Stimulated activated CD8-positive, alpha-beta memory T cell treated with anti-CD3 and anti-CD28 coated beads, Interleukin-15, amount 100 ng/mL, for 24 hours (primary cell): Measurements from ENCODE around the gene UCHL3.

Experiments
- DNase-seq: peaks from one replicate; pipeline ENCODE4 v3.0.0-alpha.2; 2020; ENCODE audit warnings: low read depth

UCHL3 gene

DNA sequence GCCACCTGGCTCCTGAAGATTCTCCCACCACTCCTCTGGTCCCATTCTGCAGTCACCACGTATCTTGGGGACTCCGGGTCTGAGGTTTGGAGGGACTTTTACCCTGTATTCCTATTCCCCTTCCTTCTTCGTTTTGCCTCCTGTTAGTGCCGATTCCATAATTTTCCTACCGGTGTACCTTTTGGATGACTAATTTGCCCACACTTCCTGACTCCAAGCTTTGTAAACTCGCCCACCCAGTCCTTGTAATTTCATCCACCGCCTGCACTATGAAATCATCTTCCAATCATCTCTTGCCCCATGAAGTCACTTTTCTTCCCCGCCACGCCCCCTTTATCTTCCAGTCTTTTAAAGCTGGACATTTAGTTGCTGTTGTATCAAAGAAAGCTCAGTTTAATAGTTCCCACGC, 572 bp downstream of the UCHL3 start:
- no peak for DNase-seq

DNA sequence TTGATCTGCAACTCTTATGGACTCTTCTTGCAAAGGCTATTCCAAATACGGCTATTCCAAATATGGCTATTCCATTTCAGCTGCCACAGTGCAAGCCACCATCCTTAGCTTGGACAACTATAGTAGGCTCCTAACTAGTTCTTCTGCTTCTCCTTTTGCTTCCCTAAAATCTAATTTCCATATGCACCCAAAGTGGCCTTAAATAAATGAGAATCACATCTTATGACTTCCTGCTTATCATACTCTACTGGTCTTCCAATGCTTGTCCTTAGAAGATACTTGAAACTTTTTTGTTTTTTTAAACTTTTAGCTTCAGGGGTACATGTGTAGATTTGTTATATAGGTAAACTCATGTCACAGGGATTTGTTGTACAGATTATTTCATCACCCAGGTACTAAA, 4.9 kb downstream of the UCHL3 start:
- no peak for DNase-seq

DNA sequence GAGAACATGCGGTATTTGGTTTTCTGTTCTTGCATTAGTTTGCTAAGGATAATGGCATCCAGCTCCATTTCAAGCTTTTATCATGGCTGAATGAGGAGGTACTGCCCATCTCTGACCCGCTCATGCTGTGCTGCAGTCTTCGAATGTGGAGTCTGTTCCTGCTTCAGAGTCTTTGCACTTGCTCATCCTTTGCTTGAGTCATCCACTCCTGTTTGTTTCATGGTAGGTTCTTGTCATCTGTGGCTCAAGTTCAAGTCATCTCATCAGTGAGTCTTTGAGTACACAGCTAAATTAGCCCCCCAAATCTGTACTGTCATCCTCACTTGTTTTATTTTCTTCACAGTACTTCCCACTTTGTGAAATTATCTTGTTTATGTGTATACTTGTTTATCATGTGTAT, 5.4 kb downstream of the UCHL3 start:
- DNase-seq: no peak

DNA sequence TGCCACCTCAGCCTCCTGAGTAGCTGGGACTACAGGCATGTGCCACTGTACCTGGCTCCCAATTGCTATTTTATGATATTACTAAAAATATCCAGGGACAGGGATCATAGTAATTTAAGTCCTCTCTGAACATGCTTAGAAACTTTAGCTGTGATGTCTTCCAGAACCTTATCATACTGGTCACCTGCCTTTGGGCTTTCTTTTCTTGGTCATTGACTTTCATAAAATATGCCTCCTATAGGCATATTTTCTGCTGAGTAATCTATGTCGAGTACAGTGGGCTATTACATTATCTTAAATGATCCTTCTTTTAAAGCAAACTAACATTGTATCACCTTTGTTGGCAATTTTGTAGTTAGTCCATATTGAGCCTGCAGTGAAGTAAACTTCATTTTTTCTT, 6.2 kb downstream of the UCHL3 start:
- DNase-seq: no peak

DNA sequence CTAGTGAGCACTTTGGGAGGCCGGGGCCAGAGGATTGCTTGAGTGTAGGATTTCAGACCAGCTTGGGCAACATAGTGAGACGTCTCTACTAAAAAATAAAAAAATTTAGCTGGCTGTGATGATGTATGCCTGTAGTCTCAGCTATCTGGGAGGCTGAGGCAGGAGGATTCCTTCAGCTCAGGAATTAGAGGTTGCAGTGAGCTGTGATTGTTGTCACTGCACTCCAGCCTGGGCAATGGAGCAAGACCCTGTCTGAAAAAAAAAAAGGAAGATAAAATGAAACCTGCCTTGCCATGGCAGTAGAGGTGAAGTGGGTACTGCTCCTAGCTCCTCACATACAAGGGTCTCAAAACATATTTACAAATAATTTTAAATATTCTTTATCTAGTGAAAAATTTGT, 7.4 kb downstream of the UCHL3 start:
- DNase-seq: no peak

DNA sequence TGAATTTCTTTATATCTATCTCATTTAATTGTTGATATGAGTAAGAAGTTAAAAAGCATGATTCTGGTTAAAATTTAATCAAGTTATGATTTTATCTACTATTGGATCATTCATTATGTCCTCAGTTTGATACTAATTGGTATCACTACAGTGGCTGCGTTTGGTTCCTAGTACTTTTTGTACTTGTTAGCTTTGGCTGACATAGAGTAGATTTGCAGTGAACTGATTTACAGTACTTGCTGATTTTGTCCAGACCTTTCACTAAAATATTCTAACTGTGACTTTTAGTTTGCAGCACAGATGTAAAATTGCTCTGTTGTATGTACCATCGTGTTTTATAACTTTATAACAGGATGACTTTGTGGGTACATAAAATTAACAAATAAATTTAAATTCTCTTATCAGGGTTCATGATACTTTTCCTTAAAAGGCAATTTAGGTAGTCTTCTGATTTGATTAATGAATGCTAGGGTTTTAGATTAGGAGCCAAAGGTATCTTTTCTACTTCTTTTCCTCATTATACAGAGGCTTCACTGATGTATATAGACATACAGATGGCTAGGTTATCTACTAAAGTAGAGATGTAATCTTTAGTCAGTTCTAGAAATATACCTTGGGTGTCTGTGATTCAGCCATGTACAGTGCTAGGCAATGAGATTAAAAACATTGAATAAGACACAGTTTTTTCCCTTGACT, 8.7 kb downstream of the UCHL3 start:
- DNase-seq: no peak

DNA sequence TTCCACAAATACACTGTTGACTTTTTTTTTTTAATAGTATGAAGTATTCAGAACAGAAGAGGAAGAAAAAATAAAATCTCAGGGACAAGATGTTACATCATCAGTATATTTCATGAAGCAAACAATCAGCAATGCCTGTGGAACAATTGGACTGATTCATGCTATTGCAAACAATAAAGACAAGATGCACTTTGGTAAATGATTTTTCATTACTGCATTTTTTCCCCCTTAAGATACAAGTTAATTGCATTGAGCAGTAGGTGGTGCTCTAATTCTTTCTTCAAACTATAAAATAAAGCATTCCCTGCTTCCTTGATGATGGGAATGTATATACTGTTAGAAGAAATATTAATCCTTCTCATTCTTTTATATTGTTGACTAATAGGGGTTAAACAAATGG, 17.1 kb downstream of the UCHL3 start:
- no peak for DNase-seq

DNA sequence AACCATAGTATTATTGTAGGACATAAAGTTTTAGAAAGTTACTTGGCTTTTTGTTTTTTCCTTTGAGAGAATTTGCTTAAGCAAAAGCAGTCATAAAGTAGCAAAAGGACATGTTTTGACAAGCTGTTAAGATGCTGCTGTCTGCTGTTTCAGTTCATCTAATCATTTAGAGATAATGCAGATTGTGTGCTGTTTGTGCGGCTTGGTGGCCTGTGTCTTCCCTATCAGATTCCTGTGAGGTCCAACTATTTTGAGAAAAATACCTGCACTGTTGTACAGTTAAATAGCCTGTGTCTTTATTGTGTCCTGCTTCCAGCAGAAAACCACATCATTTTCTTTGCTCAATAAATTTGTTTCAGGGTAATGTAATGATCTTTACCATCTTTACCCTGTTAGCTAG, 20.0 kb downstream of the UCHL3 start:
- DNase-seq: no peak

DNA sequence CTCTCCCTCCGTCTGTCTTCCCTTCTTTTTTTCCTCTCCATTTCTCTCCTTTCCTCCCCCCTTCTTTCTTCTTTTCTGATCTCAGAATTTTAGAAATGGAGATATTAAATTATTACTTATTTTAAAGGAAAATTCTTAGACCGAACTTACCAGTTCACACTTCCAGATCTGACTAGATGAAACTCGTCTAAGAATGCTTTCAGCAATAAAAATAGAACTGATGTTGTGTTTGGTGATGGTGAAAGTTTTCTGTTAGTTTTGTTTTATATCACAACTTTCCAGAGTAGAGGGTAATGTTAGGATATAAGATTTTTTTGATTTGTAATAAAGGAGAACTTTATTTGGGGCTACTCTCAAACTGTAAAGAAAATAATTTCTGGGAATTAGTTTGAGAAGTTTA, 29.9 kb downstream of the UCHL3 start:
- no peak for DNase-seq

DNA sequence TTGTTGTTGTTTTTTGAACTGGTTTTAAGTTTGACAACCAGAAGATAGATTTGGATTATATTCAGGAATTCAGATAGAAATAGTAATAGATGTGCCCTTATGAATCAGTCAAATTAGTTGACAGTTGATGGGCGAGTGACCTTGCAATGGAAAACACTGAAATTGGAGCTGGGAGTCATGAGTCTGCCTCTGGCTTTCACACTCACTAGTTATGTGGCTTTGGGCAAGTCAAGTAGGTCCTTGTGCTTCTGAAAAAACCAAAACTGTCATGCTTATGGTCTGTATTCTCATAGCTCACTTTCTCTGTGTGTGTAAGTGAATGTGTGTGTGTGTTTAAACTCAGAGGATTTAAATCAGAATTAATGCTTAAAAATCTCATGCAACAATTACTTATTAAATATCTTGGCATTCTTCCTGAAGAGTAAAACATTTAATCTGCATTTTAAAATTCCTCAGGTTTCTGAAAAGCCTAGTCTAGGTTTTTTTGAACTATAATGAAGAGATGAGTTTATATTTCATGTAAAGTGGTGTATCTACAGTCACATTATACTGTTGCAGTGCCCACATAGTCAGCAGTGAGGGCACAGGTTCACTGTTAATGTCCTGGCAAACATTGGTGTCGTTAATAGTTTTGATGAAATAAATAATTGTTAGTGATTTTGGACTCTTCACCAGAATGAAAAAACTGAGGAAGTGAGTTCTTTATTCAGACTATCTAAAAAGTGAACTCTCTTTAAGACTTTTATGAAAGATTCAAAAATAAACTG, 32.5 kb downstream of the UCHL3 start:
- no peak for DNase-seq

DNA sequence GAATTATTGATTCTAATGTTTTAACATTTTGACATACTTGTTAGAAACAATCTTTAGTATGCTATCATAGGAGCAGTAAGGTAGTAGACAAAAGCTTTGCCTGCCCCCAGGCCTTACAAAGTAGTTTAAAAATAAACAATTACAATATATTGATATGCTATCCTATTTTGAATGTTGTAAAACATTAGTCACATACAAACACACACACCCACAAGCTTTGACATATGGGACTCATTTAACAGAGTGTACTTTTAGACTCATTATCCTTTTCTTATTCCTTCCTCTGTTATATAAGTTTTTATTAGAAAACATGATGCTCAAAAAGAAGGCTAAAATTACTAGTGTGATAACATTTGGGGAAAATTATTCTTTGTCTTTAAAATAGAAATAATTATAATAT, 33.5 kb downstream of the UCHL3 start:
- DNase-seq: no peak

DNA sequence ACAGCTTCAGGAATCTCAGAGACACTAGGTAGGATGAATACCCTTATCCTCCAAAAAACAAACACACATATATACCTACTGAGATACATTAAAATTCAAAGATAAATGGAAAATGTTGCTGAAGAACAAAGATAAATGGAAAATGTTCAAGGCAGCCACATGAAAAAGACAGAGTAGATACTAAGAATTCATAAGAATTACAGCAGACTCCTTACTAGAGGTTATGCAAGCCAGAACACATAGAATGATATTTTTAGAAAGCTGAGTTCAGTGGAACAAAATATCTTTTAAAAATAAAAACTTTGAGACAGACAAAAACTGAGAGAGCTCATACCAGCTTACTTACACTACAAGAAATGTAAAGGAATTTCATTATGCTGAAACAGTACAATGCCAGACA, 35.6 kb downstream of the UCHL3 start:
- no peak for DNase-seq

DNA sequence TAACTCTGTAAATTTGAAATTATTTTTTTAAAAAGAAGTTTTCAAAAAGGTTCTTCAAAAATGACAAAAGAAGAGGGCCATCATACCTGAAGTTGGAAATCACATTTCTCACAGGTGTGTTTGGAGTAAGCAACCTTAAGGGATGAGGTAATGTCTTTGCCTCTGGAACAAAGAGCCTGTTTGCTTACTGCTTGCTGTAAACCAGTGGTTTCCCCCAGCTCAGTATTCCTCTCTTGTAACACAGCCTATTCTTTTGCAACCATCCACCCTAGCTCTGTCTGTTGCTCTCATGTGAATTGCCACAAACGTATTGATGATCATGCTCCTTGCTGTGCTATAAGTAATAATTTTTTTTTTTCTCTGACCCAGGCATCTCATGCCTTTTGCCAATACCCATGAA, 38.1 kb downstream of the UCHL3 start:
- DNase-seq: no peak

DNA sequence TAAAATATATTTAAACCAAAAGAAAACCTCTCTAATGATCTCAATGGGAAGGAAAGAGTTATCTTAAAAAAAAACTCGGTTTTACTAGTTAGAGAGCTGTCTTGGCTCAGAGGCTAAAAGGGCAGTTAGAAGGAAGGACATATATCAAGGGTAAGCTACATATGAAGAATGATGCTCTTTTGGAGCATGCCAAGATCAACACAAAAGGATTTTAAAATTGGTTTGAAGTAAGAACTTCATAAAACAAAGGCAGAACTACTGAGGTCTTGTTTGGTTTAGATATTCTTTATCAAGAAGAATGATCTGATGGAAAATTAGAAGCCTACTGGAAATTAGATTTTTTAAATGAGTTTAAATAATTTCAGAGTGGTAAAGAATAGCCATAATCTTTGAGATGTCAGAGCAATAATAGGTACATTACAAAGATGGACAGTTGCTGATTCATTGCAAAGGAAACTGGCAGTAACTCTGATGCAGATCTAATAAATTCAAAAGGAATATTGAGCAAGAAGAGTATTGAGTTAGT, 47.1 kb downstream of the UCHL3 start:
- DNase-seq: no peak

DNA sequence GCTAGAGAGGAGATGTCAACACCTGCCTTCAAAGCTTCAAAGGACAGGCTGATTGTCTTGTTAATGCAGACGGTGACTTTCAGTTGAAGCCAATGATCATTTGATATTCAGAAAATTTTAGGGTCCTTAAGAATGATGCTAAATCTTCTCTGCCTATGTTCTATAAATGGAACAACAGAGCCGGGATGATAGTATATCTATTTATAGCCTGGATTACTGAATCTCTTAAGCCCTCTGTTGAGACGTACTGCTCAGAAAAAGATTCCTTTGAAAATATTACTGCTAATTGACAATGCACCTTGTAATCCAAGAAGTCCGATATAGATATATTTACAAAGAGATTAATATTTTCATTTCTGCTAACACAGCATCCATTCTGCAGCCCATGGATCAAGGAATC, 50.8 kb downstream of the UCHL3 start:
- DNase-seq: no peak

DNA sequence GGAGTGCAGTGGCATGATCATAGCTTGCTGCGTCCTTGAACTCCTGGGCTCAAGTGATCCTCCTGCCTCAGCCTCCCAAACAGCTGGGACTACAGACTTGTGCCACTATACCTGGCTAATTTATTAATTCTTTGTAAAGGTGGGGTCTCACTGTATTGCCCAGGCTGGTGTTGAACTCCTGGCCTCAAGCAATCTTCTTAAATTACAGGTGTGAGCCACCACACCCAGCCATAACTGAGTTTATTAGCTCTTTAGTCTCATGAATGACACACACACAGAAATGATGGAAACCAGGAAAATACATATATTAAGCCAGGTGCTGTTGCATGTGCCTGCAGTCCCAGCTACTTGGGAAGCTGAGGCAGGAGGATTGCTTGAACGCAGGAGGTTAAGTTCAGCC, 53.4 kb downstream of the UCHL3 start:
- no peak for DNase-seq

DNA sequence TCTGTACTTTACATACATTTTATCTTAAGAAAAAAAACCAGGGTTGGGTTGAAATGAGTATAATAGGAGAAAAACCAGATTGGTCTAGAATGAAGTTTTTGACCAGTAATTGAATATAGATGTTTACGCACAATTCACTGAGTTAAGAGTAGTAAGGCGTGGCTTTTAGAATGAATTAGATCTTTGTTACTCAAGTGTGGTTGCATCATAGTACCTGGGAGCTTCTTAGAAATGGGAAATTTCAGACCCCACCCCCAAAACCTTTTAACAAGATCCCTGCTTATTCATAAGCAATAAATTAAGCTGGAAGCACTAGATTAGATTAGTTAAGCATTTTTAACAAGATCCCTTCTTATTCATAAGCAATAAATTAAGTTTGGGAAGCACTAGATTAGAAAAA, 57.9 kb downstream of the UCHL3 start:
- DNase-seq: no peak

DNA sequence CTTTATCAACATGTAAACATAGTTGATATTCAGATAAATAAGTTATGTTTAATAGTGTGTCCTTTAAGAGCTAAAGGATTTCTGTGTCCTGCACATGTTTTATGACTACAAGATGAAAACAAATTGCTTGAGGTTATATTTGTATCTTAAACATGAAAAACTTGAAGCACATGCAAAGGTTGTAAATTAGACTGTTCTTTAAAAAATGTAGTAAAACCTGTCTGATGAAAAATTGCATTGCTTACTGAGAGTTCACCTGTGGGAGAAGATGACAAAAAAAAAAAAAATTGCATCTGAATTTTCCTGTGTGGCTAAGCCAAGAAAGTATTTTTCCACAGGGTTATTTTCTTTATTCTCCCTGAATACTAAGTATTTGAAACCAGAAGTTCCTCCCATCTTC, 60.9 kb downstream of the UCHL3 start:
- no peak for DNase-seq

DNA sequence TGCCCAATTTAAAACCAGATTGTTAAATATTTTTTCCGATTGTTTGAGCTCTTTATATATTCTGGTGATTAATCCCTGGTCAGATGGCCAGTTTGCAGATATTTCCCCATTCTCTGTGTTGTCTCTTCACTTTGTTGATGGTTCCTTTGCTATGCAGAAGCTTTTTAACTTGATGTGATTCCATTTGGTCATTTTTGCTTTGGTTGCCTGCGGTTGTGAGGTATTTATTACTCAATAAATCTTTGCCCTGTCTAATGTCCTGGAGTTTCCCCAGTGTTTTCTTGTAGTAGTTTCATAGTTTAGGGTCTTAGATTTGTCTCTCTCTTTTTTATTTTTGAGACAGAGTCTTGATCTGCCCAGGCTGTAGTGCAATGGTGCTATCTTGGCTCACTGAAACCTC, 62.8 kb downstream of the UCHL3 start:
- DNase-seq: no peak

DNA sequence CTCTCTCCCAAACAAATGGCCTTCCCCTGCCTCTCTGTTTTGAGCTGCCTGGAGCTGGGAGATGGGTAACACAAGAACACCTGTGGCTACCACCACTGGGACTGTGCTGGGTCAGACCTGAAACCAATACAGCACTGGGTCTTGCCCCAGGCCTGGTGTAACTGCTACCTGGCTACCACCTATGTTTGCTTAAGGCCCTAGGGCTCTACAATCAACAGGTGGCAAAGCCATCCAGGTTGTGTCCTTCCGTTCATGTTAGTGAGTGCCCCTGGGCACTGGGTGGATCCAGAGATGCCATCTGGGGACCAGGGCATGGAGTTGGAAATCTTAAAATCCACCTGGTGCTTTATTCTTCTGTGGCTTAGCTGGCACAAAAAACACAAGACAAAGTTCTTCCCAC, 67.6 kb downstream of the UCHL3 start:
- no peak for DNase-seq

DNA sequence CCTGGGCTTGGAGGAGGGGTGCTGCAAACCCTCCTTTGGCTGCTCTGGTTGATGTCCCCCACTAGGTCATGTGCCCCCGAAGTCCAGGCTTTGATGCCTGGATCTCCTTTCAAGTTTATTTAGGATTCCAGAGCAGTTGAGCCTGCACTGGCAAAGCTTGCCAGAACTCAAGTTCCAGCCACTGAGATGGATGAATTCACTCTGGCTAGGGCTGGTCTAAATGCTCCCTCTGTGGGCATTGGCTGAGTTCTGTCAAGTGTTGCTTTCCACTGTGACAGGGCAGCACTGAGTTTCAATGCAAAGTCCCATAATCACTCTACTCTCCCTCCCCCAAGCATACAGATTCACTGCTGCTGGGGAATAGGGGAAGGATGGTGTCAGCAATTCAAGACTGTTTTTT, 68.7 kb downstream of the UCHL3 start:
- no peak for DNase-seq

DNA sequence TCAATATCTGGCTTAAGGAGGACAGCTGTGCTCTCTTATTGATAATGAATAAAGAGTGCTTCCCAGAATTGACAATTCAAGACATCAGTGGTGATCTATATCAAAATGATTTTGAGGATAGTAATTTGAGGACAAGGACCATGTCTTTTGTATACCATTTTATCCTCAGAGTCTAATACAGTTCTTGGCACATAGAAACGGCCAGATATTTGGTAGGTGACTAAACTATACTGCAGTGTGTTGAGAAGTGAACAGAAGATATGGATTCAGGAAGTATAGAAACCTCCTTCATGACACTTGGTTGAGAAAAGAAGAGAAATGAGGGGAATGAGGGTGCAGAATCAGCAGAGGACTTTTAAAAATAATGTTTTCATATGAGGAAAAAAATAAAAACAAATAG, 70.4 kb downstream of the UCHL3 start:
- DNase-seq: no peak

DNA sequence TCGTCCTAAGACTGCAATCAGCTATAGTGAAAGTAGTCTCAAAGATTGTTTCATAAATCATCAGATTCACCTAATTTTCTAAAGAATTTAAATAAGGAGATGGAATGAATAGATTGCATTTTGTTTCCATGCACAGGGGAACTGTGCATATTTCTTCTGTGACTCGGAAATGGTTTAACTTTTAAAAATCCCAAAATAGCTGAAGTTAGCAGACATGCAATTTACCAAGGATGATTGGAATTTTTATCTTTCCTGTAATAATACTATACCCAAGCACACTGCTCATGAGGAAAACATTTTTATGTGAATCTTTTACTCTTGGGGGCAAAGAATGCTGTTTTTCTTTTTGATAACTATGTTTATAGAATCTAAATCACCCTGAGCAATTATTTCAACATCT, 71.6 kb downstream of the UCHL3 start:
- DNase-seq: no peak

DNA sequence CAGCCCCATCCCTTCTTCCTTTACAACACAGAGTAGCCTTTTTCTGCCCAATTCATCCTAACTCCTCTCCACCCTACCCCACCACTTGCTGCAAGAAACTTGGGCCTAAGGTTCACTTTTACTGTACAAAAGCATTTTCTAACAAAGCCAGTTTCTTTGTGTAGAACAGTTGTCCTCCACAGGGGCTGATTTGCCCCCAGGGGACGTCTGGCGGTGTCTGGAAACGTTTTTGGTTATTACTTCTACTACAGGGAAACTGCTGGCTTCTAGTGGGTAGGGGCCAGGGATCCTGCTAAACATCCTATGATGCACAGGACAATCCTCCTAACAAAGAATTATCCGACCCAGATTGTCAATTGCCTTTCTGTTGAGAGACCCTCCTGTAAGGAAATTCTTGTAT, 79.2 kb downstream of the UCHL3 start:
- DNase-seq: no peak
